Keratinocyte (primary cell): ENCODE data around the gene VN1R5. TPM values are rescaled to one million over a fixed set of nuclear protein-coding genes. Genes with fewer than 3 reads are reported as not detected.

Experiments
- DNase-seq: peaks from one replicate; pipeline ENCODE4 v3.0.0-alpha.2; 2011; ENCODE audit warnings: low read depth, missing footprints, low spot score
- FAIRE-seq: peaks from 2 replicates; lab custom pipeline; 2011; peaks lifted over from hg19 to GRCh38; lab: Jason Lieb, UNC
- H2AFZ ChIP-seq: 2 replicates; pipeline ENCODE4 v1.6.0; 2012; ENCODE audit warnings: low read length, control low read depth, inconsistent platforms; ENCODE audit not compliant: control insufficient read depth
- H3K27ac ChIP-seq: 2 replicates; pipeline ENCODE4 v1.5.1; 2011; ENCODE audit warnings: low read length; ENCODE audit not compliant: control insufficient read depth, insufficient read depth
- H3K27me3 ChIP-seq: 3 replicates; pipeline ENCODE4 v1.6.0; 2011; ENCODE audit warnings: low read length; ENCODE audit not compliant: control insufficient read depth, insufficient read depth; ENCODE audit errors: extremely low read depth
- H3K36me3 ChIP-seq, 2 experiments: 2 replicates in 1 of 2; 3 replicates in 1 of 2; pipeline ENCODE4 v1.5.1; 2011; ENCODE audit warnings: low read length in 2 of 2, mild to moderate bottlenecking in 1 of 2; ENCODE audit not compliant: control insufficient read depth in 2 of 2, insufficient read depth in 2 of 2; ENCODE audit errors: extremely low read depth in 1 of 2
- H3K4me1 ChIP-seq: 3 replicates; pipeline ENCODE4 v1.5.1; 2011; ENCODE audit warnings: low read length; ENCODE audit not compliant: control insufficient read depth, insufficient read depth; ENCODE audit errors: extremely low read depth
- H3K4me2 ChIP-seq: 3 replicates; pipeline ENCODE4 v1.6.0; 2011; ENCODE audit warnings: low read depth, low read length; ENCODE audit not compliant: control insufficient read depth, insufficient read depth; ENCODE audit errors: extremely low read depth
- H3K4me3 ChIP-seq, 3 experiments: fragments of 200-600 bp in 1 of 3; sonication (generic) in 1 of 3; 2 replicates in 2 of 3; 3 replicates in 1 of 3; pipeline ENCODE4 v1.5.1; 2011 to 2016; ENCODE audit warnings: low read length in 3 of 3, mild to moderate bottlenecking in 3 of 3, control low read depth in 2 of 3, inconsistent platforms in 1 of 3, low read depth in 1 of 3, mixed read lengths in 1 of 3, mixed run types in 1 of 3, moderate library complexity in 1 of 3; ENCODE audit not compliant: control insufficient read depth in 2 of 3, insufficient read depth in 2 of 3; ENCODE audit errors: extremely low read depth in 1 of 3
- H3K79me2 ChIP-seq: 2 replicates; pipeline ENCODE4 v1.6.0; 2012; ENCODE audit warnings: low read length; ENCODE audit not compliant: control insufficient read depth, insufficient read depth
- H3K9ac ChIP-seq: 3 replicates; pipeline ENCODE4 v1.6.0; 2011; ENCODE audit warnings: low read length; ENCODE audit not compliant: control insufficient read depth, insufficient read depth; ENCODE audit errors: extremely low read depth
- H3K9me1 ChIP-seq: 3 replicates; pipeline ENCODE4 v1.6.0; 2011; ENCODE audit warnings: low read length; ENCODE audit not compliant: control insufficient read depth, insufficient read depth; ENCODE audit errors: extremely low read depth
- H3K9me3 ChIP-seq: 2 replicates; pipeline ENCODE4 v1.5.1; 2012; ENCODE audit warnings: low read depth, low read length; ENCODE audit not compliant: control insufficient read depth
- H4K20me1 ChIP-seq: 3 replicates; pipeline ENCODE4 v1.6.0; 2011; ENCODE audit warnings: low read length; ENCODE audit not compliant: control insufficient read depth, insufficient read depth; ENCODE audit errors: extremely low read depth
- CTCF ChIP-seq, 3 experiments: IDR thresholded peaks in 1 of 3; conservative IDR thresholded peaks in 1 of 3; optimal IDR thresholded peaks in 1 of 3; 2 replicates in 2 of 3; 3 replicates in 1 of 3; pipeline versions ENCODE3 to v1.5.1; 2011; ENCODE audit warnings: low read length in 3 of 3, mild to moderate bottlenecking in 3 of 3, moderate library complexity in 2 of 3, control low read depth in 1 of 3, inconsistent platforms in 1 of 3; ENCODE audit not compliant: insufficient read depth in 2 of 3; ENCODE audit errors: extremely low read depth in 1 of 3
- EZH2 ChIP-seq: IDR thresholded peaks from one replicate; pipeline ENCODE4 v1.6.1; 2012; ENCODE audit warnings: inconsistent platforms, mild to moderate bottlenecking, low read length, moderate library complexity
- dilution Hi-C: fragments of 300-500 bp; cut with MboI; formaldehyde crosslinking; loops from one replicate; pipeline ENCODE4 v1.7.0; 2020; ENCODE audit warnings: low sequenced_read_pairs; ENCODE audit not compliant: extremely low pct_ligation_motif_present
- polyA plus RNA-seq, 5 experiments: library from polyadenylated mRNA; depleted of rRNA in 3 of 5; stranded (reverse) in 3 of 5; stranded (forward) in 1 of 5; unstranded in 1 of 5; fragments of >200 nt; gene quantifications; 1 replicate in 1 of 5; 2 replicates in 3 of 5; 3 replicates in 1 of 5; pipeline versions ENCODE4 v1.2.1 to v1.2.3, GENCODE V29; 2011 to 2012; ENCODE audit warnings: missing spikeins in 2 of 5, low read depth in 1 of 5, low replicate concordance in 1 of 5

VN1R5 gene
- polyA plus RNA-seq, 1 donor (not counting 4 experiments of a cell fraction or from before 2014, with no cell fraction given): not detected

- no peak for DNase-seq
- Histone ChIP-seq H3K27ac (no peak overlapping the region), H3K27me3 (no peaks in the 10 kb centered on the region), H3K9ac (no peak overlapping the region), H3K9me1 (no peaks in the 10 kb centered on the region), H3K9me3 (no peaks in the 10 kb centered on the region), H3K4me2 (no peak overlapping the region), H2AFZ (no peak overlapping the region), H3K36me3 (no peaks in the 10 kb centered on the region), H3K4me3 (no peak overlapping the region), H3K79me2 (no peaks in the 10 kb centered on the region), H4K20me1 (no peaks in the 10 kb centered on the region), H3K4me1 (no peaks in the 10 kb centered on the region)
- FAIRE-seq: no peak
- dilution Hi-C loops: no loop called here
- no peak for TF ChIP-seq CTCF (optimal IDR thresholded peaks at IDR 0.05 in 1 of 3, IDR thresholded peaks at IDR 0.05 in 1 of 3, conservative IDR thresholded peaks at IDR 0.05 in 1 of 3; ENCODE audit: extremely low read depth in 1 of 3, insufficient read depth in 2 of 3, low read length in 3 of 3)
- TF ChIP-seq EZH2: no peak
Measured at GRCh38 chr1:247222840-247223239, 33.0 kb upstream of the VN1R5 start.

DNA sequence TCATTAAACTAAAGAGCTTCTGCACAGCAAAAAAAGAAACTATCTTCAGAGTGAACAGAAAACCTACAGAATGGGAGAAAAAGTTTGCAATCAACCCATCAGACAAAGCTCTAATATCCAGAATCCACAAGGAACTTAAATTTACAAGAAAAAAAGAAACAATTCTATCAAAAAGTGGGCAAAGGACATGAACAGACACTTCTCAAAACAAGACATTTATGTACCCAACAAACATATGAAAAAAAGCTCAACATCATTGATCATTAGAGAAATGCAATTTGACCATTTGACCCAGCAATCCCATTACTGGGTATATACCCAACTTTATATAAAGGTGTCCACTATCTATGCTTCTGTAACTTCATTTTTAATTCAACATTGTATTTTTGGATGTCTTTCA is 31.1 kb upstream of the VN1R5 start:
- H3K9me1 ChIP-seq: no peaks in the 10 kb centered on the region
- DNase-seq (no peak), FAIRE-seq (no peak)
- dilution Hi-C loops: no loop called here
- H3K4me1 ChIP-seq: no peaks in the 10 kb centered on the region
- H3K9ac ChIP-seq: no peak overlapping the region
- H3K4me2 ChIP-seq: no peak overlapping the region
- TF ChIP-seq CTCF (optimal IDR thresholded peaks at IDR 0.05 in 1 of 3, IDR thresholded peaks at IDR 0.05 in 1 of 3, conservative IDR thresholded peaks at IDR 0.05 in 1 of 3; ENCODE audit: extremely low read depth in 1 of 3, insufficient read depth in 2 of 3, low read length in 3 of 3) (no peak), EZH2 (no peak)
- no peak overlapping the region for H3K4me3 ChIP-seq
- H3K27ac ChIP-seq: no peak overlapping the region
- no peak overlapping the region for H2AFZ ChIP-seq
- no peaks in the 10 kb centered on the region for H3K79me2 ChIP-seq
- H3K36me3 ChIP-seq: no peaks in the 10 kb centered on the region
- no peaks in the 10 kb centered on the region for H4K20me1 ChIP-seq
- no peaks in the 10 kb centered on the region for H3K9me3 ChIP-seq
- H3K27me3 ChIP-seq: no peaks in the 10 kb centered on the region
